HG03354 (cell line): ENCODE data around the gene UNC45A.
A peak's percentile ranks its signal among the peaks of the same experiment; 100 is the strongest.

ENCODE experiments used
- ATAC-seq: cut with Tn5 transposase; IDR thresholded peaks from one replicate; pipeline ENCODE4 v1.9.1; 2021; ENCODE audit warnings: mild to moderate bottlenecking; ENCODE audit not compliant: unreplicated experiment, poor library complexity, severe bottlenecking

The UNC45A gene

DNA sequence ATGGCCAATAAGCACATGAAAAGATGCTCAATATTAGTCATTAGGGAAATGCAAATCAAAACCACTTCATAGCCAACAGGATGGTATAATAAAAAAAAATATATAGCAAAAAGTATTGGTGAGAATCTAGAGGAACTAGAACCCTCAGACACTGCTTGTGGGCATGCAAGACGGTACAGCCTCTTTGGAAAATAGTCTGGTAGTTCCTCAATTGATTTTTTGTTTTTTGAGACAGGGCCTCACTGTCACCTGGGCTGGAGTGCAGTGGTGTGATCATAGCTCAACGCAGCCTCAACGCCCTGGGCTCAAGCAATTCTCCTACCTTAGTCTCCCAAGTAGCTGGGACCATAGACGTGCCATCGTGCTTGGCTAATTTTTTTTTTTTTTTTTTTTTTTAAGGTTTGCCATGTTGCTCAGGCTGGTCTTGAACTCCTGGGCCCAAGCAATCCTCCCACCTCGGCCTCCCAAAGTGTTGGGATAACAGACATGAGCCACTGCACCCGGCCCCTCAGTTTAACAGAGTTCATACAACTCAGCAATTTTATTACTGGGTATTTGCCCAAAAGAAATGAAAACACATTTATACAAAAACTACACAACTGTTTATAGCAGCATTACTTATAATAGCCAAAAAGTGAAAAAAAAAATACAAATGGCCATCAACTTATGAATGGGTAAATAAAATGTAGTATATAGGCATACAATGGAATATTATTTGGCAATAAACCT is 54.1 kb downstream of the UNC45A start:
- no peak for ATAC-seq

DNA sequence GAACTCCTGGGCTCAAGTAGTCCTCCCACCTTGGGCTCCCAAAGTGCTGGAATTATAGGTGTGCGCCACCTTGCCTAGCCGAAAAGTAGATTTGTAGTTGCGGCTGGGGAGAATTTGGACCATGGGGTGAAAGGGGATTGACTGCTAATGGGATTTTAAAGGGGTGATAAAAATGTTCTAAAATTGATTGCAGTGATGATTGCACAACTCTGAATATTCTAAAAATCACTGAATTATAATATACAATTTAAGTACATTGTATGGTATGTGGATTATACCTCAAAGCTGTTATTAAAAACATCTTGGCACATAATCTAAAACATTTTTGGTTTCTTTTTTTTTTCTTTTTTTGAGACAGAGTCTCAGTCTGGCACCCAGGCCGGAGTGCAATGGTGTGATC is 55.4 kb downstream of the UNC45A start:
- ATAC-seq, result no peak

DNA sequence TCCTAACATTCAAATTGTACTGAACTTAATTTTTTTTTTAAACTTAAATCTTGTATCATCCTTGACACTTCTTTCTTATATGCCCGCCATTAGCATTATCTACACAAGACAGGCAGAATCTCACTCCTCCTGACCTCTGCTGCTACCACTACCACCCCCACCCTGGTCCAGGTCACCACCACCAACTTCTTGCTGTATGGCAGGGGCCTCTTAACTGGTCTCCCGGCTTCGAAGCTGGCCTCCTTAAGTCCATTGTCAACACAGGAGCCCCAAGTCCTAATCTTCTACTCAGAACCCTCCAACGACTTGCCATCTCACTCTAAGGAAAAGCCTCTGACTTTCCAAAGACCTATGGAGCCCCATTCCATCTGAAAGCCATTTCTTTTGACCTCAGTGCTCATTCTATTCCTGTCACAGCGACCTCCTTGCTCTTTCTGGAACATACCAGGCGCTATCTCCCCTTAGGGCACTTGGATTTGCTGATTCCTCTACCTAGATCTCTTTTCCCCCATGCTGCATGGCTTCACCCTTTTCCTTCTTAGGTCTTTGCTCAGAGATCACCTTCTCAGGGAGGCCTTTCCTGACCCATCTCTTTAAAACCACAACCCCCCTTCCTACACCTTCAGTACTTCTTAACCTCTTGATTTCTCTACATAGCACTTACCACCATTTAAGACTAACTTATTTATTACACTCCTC is 56.7 kb downstream of the UNC45A start:
- ATAC-seq, result no peak

DNA sequence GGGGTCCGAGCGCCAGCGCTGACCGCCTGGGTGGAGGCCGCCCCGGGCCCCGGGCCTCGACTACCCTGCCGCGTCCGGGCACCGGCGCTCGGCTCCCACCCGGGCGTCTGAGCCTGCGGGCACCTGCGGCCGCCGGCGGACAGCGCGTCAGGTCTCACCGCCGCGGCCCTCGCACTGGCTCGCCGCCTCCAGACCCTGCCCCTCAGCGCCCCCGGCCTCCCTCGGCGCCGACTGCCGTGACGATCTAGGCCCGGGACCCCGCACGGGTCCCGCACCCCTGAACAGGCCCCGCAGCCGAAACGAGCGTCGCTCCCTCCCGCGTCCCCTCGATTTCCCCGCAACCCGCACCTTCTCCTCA is 59.0 kb downstream of the UNC45A start:
- ATAC-seq, result peak; percentile 25

DNA sequence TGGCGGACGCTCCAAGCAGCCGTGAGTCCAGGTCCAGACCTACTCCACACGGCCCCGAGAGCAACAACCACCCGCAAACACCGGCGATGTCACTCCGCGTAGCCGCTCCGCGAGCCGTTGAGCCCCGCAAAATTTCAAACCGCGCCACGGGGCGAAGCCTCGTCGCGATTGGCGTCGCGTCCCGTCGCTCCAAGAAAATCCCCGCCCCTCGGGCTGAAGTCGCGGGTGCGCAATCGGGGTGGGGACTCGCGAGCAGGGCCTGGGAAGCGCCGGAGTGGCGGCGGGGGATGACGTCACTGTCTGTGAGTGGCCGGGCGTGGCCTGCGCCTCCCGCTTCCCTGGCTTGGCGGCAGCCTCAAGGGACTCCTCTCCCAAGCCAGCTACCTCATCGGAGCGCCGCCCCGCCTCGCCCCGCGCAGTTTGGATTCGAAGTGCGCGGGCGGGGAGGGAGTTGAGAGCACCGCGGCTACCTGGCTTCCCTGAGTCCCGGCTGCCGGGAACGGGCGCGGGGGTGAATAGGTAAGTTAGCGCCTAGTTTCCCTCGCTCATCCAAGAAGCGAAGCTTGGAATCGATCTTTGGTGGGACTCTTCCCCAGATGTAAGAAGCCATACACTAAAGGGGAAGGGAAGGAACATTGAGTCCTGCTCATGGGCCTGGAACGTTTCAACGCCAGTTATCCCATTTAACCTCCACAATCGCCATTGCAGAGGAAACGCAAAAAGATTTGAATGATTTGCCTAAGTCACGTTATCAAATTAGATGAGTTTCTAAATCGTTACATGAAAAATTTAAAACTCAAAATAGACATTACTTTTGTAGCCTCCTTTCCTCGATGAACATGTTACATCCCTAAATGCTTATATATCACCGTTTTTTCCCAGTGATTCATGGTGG is 59.6 kb downstream of the UNC45A start, which contains the start of gene PRC1:
Gene PRC1, minus strand, starts transcription at position 119 of the 895 bp plus-strand sequence. Its CDS starts 118 bp downstream, at position 1.
- peak; percentile 96 for ATAC-seq

DNA sequence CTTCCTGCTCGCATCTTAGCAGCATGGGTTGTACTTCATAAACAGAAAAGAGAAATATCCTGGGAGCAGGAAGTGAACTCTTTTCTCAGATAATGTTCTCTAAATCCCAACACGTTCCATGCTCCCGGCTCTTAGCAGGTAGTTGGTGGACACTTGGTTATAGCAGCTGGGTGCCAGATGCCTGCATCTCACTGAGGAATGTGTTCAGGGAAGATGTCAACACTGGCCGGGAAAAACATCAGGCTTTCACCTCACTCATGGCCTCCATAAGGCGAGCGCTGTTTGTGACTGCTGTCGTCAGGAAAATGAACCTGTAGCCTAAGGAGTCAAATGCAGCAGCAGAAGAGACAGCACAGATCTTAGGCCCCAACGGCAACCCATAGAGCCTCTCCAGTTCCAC is 63.7 kb downstream of the UNC45A start:
- no peak for ATAC-seq

DNA sequence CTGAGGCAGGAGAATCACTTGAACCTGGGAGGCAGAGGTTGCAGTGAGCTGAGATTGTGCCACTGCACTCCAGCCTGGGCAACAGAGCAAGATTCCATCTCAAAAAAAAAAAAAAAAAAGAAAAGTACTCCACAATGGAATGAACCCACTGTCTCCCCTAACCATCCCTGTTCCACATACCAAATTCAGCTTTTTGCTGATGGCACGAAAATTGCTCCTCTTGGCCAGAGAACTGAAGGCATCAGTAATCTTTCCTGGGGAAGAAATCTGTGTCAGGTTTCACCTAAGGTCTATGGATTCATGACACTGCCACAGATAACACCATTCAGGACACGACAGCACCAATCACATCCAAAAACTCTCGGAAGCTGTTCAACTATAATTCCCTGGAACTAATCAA is 66.1 kb downstream of the UNC45A start:
- no peak for ATAC-seq
